NCI-H748 (cell line): ENCODE measurements around the gene RAD51B.

Experiments
- DNase-seq: peaks from one replicate; lab custom pipeline; 2025; ENCODE audit not compliant: unreplicated experiment; lab: John Stamatoyannopoulos, UW

The RAD51B gene

DNA sequence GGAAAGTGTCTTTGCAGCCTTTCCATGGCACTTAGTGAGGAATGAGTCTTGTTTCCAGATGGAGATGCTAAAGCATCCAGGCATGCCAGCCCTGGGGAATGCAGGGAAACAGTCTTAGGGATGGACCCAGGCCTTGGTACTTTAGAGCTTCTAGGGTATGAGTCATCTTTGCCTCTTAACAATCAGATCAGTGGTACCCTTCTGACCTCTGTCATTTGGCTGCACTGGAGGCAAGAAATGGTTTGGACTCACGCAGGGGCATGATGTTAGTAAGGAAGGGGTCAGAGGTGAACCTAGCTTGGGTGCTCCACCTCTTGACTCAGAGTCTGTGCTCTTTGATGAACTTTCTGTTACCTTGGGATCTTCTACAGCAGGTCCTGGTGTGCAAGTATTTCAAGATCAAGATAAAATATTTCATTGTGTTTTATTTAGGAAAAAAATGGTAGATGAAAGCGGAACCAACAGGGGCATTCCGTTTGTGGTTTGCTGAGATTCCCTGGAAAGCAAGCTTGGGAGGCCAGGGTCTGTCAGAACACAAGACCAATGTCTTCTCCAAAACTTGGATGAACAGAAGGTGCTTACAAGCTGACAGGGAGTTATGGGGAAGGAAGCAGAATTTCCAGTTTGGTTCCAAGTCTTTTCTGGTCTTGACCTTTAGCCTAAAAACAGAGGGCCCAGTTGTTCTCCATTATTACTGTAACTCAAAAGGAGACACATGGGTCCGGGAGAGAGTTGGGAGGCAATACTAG lies 757.1 kb downstream of the RAD51B start:
- DNase-seq: no peak

DNA sequence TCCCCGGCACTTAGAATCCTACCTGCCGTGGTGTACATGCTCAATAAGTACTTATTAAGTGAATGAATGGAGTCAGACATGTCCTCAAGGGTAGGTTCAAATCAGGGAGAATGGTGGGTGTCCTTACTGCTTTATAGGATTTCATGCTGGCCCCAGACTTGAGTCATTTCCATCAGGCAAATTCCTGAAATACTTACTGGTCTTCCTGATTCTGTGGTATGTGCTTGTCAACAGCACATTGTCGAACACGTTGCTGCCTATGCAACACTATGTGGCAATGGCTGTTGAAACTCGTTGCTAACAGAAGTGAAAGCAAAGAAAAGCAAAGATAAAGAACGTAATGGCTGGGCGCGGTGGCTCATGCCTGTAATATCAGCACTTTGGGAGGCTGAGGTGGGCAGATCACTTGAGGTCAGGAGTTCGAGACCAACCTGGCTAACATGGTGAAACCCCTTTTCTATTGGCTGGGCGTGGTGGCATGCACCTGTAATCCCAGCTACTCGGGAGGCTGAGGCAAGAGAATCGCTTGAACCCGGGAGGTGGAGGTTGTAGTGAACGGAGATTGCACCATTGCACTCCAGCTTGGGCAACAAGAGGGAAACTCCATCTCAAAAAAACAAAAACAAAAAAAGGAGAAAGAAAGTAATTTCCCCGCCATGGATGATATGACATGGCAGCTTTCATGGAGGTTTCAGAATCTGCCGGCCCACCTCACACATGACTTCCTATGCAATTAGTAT lies 758.4 kb downstream of the RAD51B start:
- no peak for DNase-seq

DNA sequence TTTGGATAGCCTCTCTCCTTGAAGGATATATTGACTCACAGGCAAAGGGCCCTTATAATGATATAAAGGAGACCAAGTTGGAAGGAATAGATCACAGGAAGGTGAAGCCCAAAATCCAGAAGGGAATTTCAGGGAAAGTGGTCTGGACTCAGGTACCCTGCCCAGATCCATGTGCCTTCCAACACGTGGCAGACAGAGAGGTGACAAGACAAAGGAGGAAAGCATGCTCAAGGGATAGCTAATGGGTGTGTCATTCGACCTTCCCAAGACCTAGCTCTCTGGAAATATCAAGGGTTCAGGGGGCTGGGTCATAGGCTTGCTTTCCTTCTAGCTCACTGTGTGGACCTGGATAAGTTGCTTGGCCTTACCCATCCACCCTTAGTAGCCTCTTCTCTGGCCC lies 759.0 kb downstream of the RAD51B start:
- no peak for DNase-seq

DNA sequence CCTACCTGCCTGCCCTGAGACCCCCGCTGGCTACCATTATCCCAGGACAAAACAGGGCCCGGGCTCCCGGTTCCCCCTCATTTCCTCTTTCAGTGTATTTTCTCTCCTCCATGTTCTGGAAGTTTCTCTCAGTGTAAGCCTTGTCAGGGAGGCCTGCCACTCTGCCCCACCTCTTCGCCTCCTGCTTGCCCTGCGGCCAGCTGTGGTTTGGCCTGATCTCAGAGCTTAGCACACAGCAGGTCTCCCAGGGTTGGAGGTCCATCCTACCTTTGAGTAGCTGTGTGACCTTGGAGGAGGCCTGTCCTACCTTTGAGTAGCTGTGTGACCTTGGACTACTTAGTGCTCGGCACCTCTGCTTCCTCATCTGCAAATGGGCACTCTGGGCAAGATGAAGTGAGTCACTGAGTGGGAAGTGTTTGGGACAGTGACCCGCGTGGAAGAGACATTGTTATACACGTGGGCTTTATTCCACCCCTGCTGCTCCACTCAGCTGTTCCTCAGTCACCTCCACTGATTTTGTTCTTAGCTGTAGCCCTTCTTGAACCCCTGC lies 760.6 kb downstream of the RAD51B start:
- DNase-seq: no peak

DNA sequence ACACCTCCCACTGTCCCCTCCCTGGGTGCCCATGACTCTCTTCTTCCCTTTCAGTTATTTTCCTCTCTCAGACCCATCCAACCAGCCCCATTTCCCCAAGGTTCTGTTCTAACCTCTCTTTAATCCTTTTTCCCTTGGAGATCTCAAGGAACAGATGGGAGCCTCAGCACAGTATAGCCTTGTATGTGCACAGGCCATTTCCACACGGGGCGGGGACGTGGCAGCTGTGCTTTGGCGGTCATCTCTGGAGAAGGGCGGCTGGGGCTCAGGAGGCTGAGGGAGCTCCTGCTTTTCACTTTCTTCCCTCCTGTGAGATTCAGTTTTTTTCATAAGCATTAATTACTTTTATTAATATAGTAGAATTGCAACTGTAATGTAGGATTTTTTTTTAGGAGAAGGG lies 761.1 kb downstream of the RAD51B start:
- no peak for DNase-seq

DNA sequence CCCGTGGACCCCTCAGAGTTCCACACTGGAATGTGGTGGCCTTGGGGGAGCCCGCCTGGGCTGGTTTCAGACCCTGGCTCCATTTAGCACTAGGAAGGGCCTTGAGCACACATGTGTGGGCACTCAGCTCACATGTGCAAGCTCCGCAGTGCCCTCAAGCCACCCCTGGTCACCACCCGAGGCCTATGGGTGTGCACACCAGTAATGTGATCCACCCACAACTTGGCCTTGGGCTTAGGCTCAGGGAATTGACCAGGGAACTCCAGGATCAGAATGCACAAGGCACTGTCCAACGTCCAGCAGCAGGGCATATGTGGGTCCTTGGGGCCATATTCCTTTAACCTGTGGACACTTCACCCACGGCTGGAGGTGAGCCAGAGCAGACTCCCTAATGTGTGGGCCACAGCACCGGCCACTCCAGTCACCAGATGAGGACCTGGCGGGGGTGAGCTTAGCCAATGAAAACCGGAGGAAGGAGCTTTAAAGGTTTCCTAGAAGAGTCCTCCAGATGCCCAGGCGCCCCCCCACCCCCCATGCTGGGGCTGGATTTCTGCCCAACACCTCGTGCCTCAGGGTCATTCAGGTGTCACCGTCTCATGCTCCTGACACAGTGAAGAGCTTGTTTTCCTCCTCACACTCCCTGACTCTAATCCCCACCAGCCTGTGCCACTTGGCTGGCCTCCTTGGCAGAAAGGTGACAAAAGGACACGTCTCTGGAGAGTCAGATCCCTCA lies 764.1 kb downstream of the RAD51B start:
- no peak for DNase-seq

DNA sequence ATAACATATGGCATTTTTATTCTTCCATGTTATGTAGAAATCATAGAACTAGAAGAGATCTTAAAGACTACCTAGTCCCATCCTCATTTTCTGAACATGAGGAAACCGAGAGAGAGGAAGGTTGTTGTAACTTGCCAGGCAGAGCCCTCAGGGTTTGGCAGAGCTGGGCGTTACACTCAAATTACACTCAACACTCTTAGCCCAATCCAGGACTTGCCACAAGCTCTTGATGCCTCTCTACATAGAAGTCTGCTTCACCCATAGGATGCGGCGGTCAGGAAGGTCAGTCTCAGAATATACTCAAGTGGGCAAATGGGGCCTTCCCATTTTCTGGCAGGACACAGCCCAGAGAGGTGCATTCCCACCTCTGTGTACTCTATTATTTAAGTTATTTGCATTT lies 765.2 kb downstream of the RAD51B start:
- DNase-seq: no peak

DNA sequence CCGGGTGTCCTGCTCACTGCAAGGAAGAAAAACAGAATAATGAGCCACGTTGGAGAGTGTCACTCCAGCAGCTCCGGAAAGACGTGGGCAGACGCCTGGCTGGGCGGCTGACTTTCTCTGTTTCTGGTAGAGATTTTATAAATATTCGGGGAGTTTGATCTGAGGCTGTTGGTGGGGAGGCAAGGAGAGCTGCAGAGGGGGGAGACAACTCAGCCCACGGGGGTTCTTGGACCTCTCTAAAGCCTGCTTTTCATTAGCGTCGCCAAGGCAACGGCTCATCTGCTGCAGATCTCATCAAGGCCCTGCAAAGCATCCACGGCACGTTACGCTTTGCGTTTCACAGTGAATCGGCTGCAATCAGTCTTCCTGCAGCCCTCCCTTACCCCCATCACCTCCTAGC lies 766.1 kb downstream of the RAD51B start:
- DNase-seq: no peak

DNA sequence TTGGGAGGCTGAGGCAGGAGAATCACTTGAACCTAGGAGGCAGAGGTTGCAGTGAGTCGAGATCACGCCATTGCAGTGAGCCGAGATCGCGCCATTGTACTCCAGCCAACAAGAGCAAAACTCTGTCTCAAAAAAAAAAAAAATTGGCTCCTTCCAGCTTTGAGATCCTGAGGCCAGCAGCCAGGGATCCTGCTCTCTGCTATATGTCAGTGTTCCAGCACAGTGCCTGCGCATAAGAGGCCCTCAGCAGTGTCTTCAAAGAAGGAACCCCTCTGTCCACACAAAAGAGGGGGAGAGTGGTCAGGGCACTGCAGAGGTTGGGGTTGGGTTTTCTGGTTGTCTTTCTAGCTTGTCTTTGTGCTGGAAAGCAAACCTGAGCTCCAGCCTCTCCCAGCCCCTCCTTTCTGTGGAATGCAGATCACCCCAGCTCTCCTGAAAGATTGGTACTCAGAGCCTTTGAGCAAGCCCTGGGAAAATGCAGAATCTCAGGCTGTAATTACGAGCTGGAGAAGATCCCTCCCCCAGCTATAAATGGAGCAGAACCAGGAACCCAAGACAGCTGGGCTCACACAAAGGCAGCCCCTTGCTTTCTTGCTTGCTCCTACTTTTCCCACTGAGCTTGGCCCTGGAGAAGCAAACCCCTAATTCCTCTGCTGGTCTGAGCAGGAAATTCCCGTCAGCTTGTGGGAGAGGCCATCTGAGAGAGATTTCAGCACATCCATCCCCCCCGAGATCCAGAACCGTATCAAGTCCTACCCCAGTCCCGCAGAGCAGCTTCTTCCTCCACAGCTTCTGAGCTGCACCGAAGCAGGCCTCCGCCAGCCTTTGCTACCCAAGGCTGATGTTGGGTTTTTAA lies 767.5 kb downstream of the RAD51B start:
- DNase-seq: no peak

DNA sequence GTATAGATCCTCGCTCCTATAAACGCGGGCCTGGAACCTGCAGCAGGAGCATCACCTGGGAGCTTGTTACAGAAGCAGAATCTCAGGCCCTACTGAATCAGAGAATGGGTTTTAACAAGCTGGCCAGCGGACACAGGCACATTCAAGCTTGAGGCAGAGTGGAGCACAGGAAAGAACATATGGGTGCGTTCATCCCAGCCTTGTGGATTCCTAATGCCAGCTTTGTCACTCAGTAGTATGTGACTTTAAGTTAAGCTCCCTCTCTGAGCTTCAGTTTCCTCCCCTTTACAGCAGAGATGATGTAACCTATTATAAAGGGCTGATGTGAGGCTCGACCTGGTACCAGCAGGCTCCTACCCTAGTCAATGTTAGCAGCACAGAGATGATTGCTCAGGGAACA lies 768.4 kb downstream of the RAD51B start:
- DNase-seq: no peak

DNA sequence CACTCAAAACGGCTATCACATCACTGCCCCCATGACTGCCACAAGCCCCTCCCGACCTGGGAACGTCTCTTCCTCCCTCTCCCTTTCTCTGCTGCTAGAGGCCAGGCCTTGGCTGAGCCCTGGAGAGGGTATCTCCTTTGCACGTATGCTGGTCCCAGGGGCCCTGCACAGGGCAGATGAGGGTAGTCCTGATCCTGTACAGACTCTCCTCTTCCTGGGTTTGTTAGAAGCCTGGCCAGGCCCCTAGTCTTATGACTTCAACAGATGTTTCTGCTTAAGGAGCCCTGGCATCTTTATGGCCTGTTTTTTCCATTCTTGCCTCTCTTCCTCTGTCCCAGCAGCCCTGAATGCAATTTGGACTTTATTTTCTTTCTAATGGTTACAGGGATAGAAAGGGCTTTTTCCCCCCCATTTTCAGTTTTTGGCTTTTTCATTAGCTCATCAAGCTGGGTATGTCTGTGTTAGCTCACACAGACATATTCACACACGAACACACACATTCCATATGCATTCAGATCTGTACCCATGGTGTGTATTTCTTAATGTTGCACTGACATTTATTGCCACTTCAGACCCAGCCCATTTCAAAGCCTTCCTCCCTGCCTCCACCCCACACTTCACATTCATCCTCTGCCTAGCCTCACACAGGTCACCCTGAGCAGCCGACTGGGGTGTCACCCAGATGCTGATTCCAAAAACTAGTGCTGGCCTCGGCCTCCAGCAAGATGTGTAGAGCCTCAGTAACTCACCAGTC lies 770.0 kb downstream of the RAD51B start:
- DNase-seq: no peak

DNA sequence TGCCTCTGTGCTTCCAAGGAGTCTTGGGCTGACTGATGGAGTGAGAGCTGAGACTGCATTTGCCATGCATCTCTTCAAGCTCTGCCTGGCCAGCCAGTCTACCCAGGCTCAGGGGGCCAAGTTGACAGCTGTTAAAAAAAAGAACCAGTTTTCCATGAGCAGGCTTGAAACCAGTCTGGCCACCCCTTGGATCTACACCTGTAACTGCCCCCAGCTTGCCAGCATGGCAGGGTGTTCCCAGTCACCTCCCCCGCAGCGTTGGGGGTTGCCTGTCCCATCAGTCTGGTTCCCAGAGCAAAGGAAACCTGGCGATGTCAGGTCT lies 770.6 kb downstream of the RAD51B start:
- no peak for DNase-seq

DNA sequence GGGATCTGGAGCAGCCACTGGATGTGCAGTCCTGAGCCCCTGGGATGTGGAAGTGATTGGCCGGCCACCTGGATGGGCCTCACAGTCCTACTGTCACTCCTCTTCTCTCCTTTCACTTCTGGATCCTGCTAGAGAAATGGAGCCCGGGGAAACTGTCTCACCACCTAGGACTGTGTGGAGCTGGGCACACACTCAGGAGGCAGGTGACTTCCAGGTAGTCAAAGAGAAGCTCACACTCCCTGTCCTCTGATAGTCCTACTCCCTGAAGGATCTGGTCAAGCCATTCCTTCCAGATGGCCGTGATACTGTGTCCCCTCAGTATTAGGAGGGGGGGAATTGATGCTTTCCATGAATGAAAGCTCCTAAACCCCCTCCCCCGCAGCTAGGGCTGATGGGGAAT lies 772.2 kb downstream of the RAD51B start:
- DNase-seq: no peak

DNA sequence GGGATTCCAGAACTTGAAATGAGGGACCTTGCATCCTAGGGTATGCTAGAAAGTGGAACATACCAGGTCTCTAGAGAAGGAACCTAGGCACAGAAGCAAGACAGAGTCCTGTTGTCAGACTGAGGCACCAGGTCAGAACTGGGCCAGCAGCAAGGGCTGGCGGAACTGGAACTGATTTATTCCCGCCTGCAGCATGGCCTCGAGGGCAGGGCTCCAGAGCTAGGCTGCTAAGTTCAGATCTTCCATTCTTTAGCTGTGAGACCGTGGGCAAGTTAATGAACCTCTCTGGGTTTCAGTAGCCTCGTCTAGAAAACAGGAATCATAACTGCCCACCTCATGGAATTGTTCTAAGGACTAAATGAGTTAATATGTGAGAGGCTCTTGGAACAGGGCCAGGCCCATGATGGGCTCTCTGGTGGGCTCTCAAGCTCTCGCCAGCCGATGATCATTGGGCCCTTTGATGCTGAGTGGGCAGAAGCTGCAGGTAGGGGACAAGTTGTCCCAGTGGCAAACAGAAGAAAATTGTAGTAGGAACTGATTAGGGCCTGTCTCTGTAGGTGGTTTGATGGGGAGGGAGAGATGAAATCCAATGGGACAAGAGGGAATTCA lies 773.5 kb downstream of the RAD51B start:
- DNase-seq: no peak

DNA sequence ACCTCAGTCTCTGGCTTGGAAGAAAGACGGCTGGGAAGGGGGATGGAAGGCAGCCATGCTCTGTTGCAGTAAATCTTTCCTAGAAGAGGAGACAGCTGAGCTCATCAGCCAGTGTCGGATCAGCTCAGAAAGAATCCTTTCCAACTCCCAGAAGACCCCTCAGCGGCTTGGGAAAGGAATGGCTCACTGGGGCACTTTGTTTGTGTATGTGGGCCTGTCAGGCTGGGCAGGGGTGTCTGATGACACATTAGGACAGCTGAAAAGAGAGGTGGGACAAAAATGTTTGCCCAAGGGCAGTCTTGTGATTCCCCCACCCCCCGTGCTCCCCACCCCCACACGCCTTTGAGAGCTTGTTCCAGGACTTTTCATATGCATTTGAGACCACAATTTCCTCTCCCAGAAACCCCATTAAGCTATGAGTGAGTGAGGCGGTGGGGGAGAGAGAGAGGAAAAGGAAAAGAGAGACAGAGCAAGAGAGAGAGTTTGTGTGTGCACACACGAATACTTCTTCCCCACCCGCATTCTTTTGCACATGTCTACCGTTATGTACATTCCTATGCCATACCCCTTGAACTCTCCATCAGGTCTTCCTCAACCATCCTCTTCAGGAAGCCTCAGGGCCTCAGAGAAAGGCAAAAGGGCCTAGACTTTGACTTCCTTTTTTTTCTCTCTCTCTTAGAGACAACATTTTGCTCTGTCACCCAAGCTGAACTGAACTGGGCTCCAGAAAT lies 774.4 kb downstream of the RAD51B start:
- no peak for DNase-seq

DNA sequence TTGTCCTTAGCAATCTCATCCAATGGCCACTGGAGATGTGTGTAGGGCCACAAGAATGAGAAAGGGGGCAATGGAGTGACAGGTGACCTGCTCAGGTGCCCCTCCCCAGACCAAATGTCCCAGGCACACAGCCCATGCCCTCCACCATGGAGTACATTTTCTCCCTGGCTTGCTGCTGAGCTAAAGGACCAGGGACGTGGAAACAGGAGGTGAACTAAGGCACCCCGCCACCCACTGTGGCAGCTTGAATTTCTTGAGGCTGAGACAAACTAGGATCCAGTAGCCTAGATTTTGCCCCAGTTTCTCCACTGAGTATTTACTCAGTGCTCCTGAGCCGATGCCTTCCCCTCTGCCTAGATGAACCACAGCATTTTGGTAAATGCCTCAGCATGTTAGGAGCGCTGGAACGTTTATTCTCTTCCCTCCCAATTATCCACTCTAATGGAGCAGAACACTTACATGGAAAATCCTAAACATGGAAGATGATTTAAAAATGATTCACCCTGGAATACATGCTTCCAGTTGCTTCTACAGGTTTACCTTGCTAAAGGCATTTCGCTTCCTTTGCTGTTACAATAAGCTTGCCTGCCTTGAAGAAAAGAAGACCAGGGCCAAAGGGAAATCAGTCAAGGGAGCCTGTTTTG lies 775.3 kb downstream of the RAD51B start:
- no peak for DNase-seq

DNA sequence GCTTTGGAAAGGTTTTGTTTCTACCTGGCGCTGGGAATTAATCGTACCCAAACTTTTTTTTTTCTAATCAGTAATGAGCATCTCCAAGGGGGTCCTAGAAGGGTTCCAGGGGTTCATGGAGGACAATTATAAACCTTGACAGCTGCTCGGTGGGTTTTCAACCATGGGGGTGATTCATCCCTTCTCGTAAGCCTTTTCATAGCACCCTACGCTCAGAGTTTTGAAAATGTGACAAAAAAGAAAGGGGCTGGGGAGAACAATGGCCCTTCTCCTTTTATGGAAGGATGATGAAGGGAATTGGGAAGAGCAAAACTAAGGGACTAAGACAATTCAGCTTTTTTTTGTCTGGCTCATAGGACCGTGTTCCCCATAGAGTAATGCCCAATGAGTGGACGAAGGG lies 776.6 kb downstream of the RAD51B start:
- DNase-seq: no peak

DNA sequence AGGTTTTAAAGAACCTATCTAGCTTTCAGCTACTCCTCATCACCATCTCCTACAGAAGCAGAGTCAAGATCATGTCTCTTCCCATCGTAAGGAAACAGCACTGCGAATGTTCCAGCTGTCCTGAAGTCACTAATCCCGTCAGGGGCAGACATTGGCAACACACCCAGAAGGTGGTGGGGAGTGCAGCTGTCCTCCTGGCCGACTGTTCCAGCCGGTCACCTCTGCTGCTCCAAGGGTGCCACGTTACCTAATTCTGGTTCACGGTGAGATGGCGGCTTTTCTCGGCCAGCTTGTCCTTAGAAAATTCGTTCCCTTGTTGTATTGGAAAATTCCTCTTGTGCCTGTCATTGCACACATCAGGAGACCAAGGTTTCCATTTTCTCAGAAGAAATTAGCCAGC lies 777.1 kb downstream of the RAD51B start:
- no peak for DNase-seq

DNA sequence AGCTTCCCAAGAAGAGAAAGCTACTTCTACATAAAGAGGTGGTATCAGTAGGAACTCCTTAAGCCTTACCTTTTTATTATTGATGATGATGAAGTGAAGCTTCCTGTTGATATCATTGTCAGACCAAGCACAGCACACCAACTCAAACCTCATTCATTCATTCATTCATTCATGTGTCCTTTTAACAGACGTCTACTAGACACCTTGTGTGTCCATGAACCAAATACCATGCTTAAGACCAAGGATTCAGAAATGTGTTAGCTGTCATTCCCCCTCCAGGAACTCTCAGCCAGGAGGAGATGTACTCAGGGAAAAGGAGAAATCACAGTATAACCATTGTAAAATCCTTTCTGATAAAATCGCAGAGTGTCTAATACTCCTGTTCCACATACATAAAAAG lies 778.5 kb downstream of the RAD51B start:
- no peak for DNase-seq
